NCI-H2227 (cell line): ENCODE measurements around the gene CSF2.
"Not testable (repeated sequence)": the region's sequence is repeated elsewhere in the genome, so short reads cannot be mapped to it uniquely, and the experiment has no call there.

ENCODE experiments used
- DNase-seq: peaks from one replicate; lab custom pipeline; 2025; ENCODE audit not compliant: unreplicated experiment; lab: John Stamatoyannopoulos, UW

CSF2 gene

GRCh38 chr5:132105688-132106087, 32.1 kb downstream of the CSF2 start:
- DNase-seq = no peak

- not testable (repeated sequence) for DNase-seq
These were observed 34.9 kb downstream of the CSF2 start for GRCh38 chr5:132108495-132108894.

GRCh38 chr5:132108957-132109356, 35.4 kb downstream of the CSF2 start:
- DNase-seq = not testable (repeated sequence)

- DNase-seq = no peak
These were observed 36.0 kb downstream of the CSF2 start for GRCh38 chr5:132109494-132110053.

- no peak for DNase-seq
These were observed 36.6 kb downstream of the CSF2 start for GRCh38 chr5:132110195-132110594.

- no peak for DNase-seq
These were observed 37.3 kb downstream of the CSF2 start for GRCh38 chr5:132110930-132111329.

- no peak for DNase-seq
These were observed 38.5 kb downstream of the CSF2 start for GRCh38 chr5:132112111-132112510.

GRCh38 chr5:132114150-132115121, 40.8 kb downstream of the CSF2 start:
- DNase-seq = no peak

- no peak for DNase-seq
These were observed 41.8 kb downstream of the CSF2 start for GRCh38 chr5:132115375-132115774.

GRCh38 chr5:132116072-132116471, 42.5 kb downstream of the CSF2 start:
- DNase-seq = no peak

- DNase-seq = not testable (repeated sequence)
These were observed 43.4 kb downstream of the CSF2 start for GRCh38 chr5:132116909-132117489.

- DNase-seq = not testable (repeated sequence)
These were observed 47.1 kb downstream of the CSF2 start for GRCh38 chr5:132120717-132121116.

GRCh38 chr5:132122971-132123370, 49.4 kb downstream of the CSF2 start:
- DNase-seq = not testable (repeated sequence)

GRCh38 chr5:132123578-132123977, 50.0 kb downstream of the CSF2 start:
- DNase-seq = not testable (repeated sequence)
